ENCODE results near the gene ACTR1A.

The ACTR1A gene

DNA sequence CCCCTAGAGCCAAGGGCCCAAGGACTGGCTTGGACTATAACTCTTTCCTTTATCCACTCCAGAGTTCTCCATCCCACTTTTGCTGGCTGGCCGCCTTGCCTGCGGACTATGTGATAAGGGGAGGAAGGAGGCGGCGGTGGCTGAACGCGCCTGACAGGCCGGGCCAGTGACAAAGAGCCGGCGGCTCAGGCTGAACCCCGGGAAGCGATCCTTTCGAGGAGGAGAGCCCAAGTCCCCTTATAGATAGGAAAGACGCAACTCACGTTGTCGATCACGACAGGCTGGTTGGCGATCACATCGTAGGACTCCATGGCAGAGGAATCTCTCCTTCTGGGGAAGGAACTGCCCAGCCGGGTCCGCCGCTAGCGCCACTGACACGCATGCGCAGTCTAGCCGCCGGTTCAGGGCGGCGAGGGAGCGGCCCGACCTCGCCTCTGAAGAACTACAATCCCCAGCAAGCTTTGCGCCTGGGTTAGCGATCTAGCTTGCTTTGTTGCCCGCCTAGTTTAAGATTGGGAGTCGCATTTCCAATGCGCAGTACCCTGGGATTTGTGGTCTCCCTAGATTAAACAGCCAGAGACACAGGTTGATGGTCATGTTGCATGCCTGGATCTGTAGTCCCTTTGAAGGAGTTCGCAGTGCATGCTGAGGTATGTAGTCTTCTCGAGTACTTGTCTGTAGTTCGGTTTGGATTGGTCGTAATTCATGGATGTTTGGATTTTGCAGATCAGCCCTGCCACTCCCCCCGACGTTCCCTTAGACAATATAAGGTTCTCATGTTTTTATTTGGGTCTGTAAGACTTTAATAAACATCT is at the start of gene ACTR1A:
TSS of gene ACTR1A (minus strand) at position 376 of the 815 bp plus-strand sequence. CDS start at position 311, 65 bp downstream.
- peak; percentile 100 for DNase-seq (ENCODE audit: low read depth)
- TF ChIP-seq, protein P1, sequence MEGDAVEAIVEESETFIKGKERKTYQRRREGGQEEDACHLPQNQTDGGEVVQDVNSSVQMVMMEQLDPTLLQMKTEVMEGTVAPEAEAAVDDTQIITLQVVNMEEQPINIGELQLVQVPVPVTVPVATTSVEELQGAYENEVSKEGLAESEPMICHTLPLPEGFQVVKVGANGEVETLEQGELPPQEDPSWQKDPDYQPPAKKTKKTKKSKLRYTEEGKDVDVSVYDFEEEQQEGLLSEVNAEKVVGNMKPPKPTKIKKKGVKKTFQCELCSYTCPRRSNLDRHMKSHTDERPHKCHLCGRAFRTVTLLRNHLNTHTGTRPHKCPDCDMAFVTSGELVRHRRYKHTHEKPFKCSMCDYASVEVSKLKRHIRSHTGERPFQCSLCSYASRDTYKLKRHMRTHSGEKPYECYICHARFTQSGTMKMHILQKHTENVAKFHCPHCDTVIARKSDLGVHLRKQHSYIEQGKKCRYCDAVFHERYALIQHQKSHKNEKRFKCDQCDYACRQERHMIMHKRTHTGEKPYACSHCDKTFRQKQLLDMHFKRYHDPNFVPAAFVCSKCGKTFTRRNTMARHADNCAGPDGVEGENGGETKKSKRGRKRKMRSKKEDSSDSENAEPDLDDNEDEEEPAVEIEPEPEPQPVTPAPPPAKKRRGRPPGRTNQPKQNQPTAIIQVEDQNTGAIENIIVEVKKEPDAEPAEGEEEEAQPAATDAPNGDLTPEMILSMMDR (conservative IDR thresholded peaks at IDR 0.05; ENCODE audit: control insufficient read depth, insufficient read depth, low read depth, low read length) = no peak
- H3K4me3 ChIP-seq (ENCODE audit: control insufficient read depth, low read depth, low read length) = peak within 1 kb of the TSS; percentile 99

DNA sequence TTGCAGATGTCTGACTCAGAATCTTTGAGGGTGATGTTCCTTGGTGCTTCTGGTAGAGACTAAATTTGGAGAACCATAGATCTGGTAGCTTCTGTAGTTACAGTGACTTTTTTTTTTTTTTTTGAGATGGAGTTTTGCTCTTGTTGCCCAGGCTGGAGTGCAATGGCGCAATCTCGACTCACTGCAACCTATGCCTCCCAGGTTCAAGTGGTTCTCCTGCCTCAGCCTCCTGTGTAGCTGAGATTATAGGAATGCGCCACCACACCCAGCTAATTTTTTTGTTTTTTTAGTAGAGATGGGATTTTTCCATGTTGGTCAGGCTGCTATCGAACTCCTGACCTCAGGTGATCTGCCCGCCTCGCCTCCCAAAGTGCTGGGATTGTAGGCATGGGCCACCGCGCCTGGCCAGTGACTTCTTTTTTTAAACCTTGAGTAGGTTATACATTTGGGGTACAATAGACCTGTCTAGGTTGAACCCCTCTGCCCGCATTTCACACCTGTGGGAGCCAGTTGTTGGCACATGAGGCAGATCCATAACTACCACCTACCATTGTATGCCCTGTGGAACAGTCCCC is 48.2 kb upstream of the ACTR1A start:
- TF ChIP-seq, protein P1 (conservative IDR thresholded peaks at IDR 0.05; ENCODE audit: control insufficient read depth, insufficient read depth, low read depth, low read length) = no peak
- DNase-seq (ENCODE audit: low read depth) = no peak
- no peak overlapping the region for H3K4me3 ChIP-seq (ENCODE audit: control insufficient read depth, low read depth, low read length)

DNA sequence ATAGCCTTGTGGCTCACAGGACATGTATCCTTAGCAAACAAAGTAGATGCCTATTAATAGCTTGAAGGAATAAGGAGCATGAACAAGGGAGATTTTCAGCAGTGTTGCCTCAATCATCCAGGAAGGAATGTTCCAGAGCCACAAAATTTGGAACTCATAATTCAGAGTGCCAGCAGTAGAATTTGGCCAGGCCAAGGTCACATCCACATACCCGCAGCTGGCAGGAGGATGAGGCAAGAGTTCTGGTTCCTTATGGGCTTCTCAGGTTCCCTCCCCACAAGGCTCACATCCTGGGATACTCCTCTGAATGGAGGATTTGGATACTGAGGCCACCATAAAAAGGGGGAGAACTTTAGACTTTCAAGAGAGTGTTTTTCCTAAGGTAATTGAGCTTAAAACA is 47.0 kb upstream of the ACTR1A start:
- DNase-seq (ENCODE audit: low read depth) = peak; percentile 4
- TF ChIP-seq, protein P1 (conservative IDR thresholded peaks at IDR 0.05; ENCODE audit: control insufficient read depth, insufficient read depth, low read depth, low read length) = no peak
- no peak overlapping the region for H3K4me3 ChIP-seq (ENCODE audit: control insufficient read depth, low read depth, low read length)

DNA sequence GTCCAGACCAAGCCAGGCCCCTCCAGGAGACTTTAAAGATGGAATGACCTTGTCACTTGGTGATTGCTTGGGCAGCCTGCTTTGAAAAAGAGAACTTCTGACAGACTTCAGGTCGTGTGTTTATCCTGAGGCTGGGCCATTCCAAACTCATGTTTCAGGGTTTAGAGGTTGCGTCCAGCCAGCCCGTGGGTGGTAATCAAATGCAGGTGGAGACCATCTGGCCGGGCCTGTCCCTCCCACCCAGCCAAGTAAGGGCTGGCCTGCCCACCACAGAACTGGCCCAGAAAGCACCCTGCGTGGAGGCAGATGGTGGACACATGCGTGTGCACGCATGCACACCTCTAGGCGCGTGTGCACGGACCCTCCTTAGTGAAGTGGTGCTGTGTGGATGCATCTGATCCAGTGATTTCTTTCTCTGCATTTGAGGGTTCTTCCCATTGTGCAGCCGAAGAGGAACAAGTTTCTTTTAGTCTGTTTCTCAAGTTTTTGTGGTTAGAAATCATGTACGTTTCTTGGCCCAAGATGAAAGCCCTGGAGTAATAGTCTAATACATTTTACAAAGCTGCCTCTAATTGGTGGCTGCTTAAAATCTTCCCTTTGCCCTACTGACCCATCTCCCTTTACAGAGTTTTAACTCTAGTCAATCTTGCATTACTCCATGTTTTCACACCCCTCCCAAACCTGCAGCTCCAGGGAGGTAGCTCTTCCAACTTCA is 44.3 kb upstream of the ACTR1A start:
- DNase-seq (ENCODE audit: low read depth) = peak; percentile 90
- H3K4me3 ChIP-seq (ENCODE audit: control insufficient read depth, low read depth, low read length) = peak overlapping the region; percentile 13
- TF ChIP-seq, protein P1 (conservative IDR thresholded peaks at IDR 0.05; ENCODE audit: control insufficient read depth, insufficient read depth, low read depth, low read length) = no peak

DNA sequence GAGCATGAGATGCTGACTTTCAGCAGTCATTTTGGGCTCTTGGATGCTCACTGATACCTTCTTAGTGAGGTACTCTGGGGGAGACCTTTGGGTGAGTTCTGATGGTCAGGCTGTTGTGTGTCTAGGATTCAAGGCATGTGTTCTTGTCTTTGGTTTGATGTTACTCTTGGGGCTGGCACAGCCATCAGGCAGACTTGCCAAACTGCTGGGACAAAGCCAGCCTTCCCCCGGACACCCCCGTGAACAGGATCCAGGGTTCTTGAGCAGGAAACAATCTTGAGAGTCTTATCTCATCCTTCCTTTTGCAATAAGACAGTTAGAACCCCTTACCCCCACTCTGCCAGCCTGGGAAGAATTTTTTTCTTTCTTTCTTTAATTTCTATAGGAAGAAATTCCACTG is 43.5 kb upstream of the ACTR1A start:
- DNase-seq (ENCODE audit: low read depth) = peak; percentile 23
- TF ChIP-seq, protein P1 (conservative IDR thresholded peaks at IDR 0.05; ENCODE audit: control insufficient read depth, insufficient read depth, low read depth, low read length) = no peak
- H3K4me3 ChIP-seq (ENCODE audit: control insufficient read depth, low read depth, low read length) = no peak overlapping the region

DNA sequence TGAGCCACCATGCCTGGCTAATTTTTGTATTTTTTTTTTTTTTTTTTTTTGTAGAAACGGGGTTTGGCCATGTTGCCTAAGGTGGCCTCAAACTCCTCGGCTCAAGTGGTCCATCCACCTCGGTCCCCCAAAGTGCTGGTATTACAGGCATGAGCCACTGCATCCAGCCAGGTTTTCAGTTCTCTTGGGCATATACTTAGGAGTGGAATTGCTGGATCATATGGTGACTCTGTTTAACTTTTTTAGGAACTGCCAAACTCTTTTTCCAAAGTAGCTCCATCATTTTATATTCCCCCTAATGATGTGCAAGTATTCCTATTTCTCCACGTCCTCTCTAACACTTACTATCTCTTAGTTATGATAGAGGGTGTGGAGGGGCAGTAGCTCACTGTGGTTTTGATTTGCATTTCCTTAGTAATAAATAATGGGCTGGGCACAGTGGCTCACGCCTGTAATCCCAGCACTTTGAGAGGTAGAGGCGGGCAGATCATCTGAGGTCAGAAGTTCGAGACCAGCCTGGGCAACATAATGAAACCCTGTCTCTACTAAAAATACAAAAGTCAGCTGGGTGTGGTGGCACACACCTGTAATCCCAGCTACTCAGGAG is 42.9 kb upstream of the ACTR1A start:
- TF ChIP-seq, protein P1 (conservative IDR thresholded peaks at IDR 0.05; ENCODE audit: control insufficient read depth, insufficient read depth, low read depth, low read length) = no peak
- no peak overlapping the region for H3K4me3 ChIP-seq (ENCODE audit: control insufficient read depth, low read depth, low read length)

More for the DNA sequence above, 42.9 kb upstream of the ACTR1A start:
- DNase-seq (ENCODE audit: low read depth) = no peak

Data from fibroblast of mammary gland (primary cell).